HEK293 (cell line): ENCODE data around the gene IFT80.
"Not testable (repeated sequence)": the region's sequence is repeated elsewhere in the genome, so short reads cannot be mapped to it uniquely, and the experiment has no call there.

ENCODE experiments used
- CTCF ChIA-PET: fragments of 350-600 bp; formaldehyde crosslinking; extraction: SDS; loops from one replicate; lab custom pipeline; 2021; ENCODE audit warnings: antibody characterized with exemption; lab: Yijun Ruan, JAX
- POLR2A ChIA-PET: fragments of 300-600 bp; formaldehyde crosslinking; extraction: SDS; loops from one replicate; lab custom pipeline; 2020; ENCODE audit warnings: antibody characterized with exemption, inconsistent platforms; lab: Yijun Ruan, JAX
- H3K27ac ChIP-seq: fragments of 200-500 bp; sonication (Bioruptor generic); 2 replicates; pipeline ENCODE4 v1.5.1; 2014; ENCODE audit warnings: low read depth, low read length, control low read depth, inconsistent platforms; ENCODE audit errors: extremely low read depth
- H3K36me3 ChIP-seq, 2 experiments: fragments of 200-500 bp in 1 of 2; sonication (Bioruptor generic) in 1 of 2; 1 replicate in 1 of 2; 2 replicates in 1 of 2; pipeline ENCODE4 v1.5.1; 2014 to 2017; ENCODE audit warnings: inconsistent platforms in 2 of 2, low read length in 2 of 2; ENCODE audit not compliant: control insufficient read depth in 2 of 2, insufficient read depth in 1 of 2
- H3K4me1 ChIP-seq: fragments of 200-500 bp; sonication (Bioruptor generic); 2 replicates; pipeline ENCODE4 v1.5.1; 2014; ENCODE audit warnings: mild to moderate bottlenecking, low read length, inconsistent platforms; ENCODE audit not compliant: control insufficient read depth, insufficient read depth
- H3K4me3 ChIP-seq: 2 replicates; pipeline ENCODE4 v1.5.1; 2011; ENCODE audit warnings: low read depth, mild to moderate bottlenecking, control low read depth, low read length, moderate library complexity
- H3K9me3 ChIP-seq: fragments of 200-500 bp; sonication (Bioruptor generic); 2 replicates; pipeline ENCODE4 v1.5.1; 2014; ENCODE audit warnings: low read depth, low read length, inconsistent platforms; ENCODE audit not compliant: control insufficient read depth, insufficient read depth
- KLF17 ChIP-seq: fragments of 450-650 bp; formaldehyde crosslinking; IDR thresholded peaks from 2 replicates; pipeline ENCODE4 v1.5.1; 2016; ENCODE audit warnings: missing biosample characterization, missing genetic modification characterization
- MEIS1 ChIP-seq: sonication (generic); formaldehyde crosslinking; IDR thresholded peaks from 2 replicates; pipeline ENCODE4 v1.8.1; 2022; ENCODE audit warnings: missing genetic modification reagents, mild to moderate bottlenecking, borderline replicate concordance
- RBAK ChIP-seq: fragments of 450-650 bp; formaldehyde crosslinking; IDR thresholded peaks from 2 replicates; pipeline ENCODE4 v1.5.1; 2016; ENCODE audit warnings: missing biosample characterization, missing genetic modification characterization
- SCRT1 ChIP-seq: fragments of 450-650 bp; formaldehyde crosslinking; IDR thresholded peaks from 2 replicates; pipeline ENCODE4 v1.5.1; 2016; ENCODE audit warnings: missing biosample characterization, missing genetic modification characterization, borderline replicate concordance
- TCF7L2 ChIP-seq: IDR thresholded peaks from 2 replicates; pipeline ENCODE4 v1.6.1; 2011; ENCODE audit warnings: low read depth, mild to moderate bottlenecking, inconsistent platforms, low read length, moderate library complexity, borderline replicate concordance
- TSHZ1 ChIP-seq: fragments of 450-650 bp; formaldehyde crosslinking; IDR thresholded peaks from 2 replicates; pipeline ENCODE4 v1.5.1; 2016; ENCODE audit warnings: missing biosample characterization, missing genetic modification characterization, borderline replicate concordance
- ZFP3 ChIP-seq: fragments of 450-650 bp; formaldehyde crosslinking; IDR thresholded peaks from 2 replicates; pipeline ENCODE4 v1.5.1; 2016; ENCODE audit warnings: low read depth, missing biosample characterization, missing genetic modification characterization
- ZNF157 ChIP-seq: fragments of 450-650 bp; formaldehyde crosslinking; IDR thresholded peaks from 2 replicates; pipeline ENCODE4 v1.5.1; 2016; ENCODE audit warnings: missing biosample characterization, missing genetic modification characterization
- ZNF26 ChIP-seq: fragments of 450-650 bp; formaldehyde crosslinking; IDR thresholded peaks from 2 replicates; pipeline ENCODE4 v1.5.1; 2016; ENCODE audit warnings: missing biosample characterization, missing genetic modification characterization
- ZNF354C ChIP-seq: fragments of 450-650 bp; formaldehyde crosslinking; IDR thresholded peaks from 2 replicates; pipeline ENCODE4 v1.5.1; 2016; ENCODE audit warnings: missing biosample characterization, missing genetic modification characterization, low read depth, borderline replicate concordance
- ZNF398 ChIP-seq: fragments of 450-650 bp; formaldehyde crosslinking; IDR thresholded peaks from 2 replicates; pipeline ENCODE4 v1.5.1; 2017; ENCODE audit warnings: missing biosample characterization, missing genetic modification characterization
- ZNF549 ChIP-seq: fragments of 450-650 bp; IDR thresholded peaks from 2 replicates; pipeline ENCODE4 v1.5.1; 2018; ENCODE audit warnings: missing biosample characterization, missing genetic modification characterization, mild to moderate bottlenecking, inconsistent platforms, moderate library complexity
- ZNF585B ChIP-seq: fragments of 450-650 bp; formaldehyde crosslinking; IDR thresholded peaks from 2 replicates; pipeline ENCODE4 v1.5.1; 2016; ENCODE audit warnings: missing biosample characterization, missing genetic modification characterization
- ZNF677 ChIP-seq: fragments of 450-650 bp; IDR thresholded peaks from 2 replicates; pipeline ENCODE4 v1.5.0; 2018; ENCODE audit warnings: missing biosample characterization, mild to moderate bottlenecking, missing genetic modification characterization, moderate library complexity
- ZNF76 ChIP-seq: fragments of 450-650 bp; formaldehyde crosslinking; IDR thresholded peaks from 2 replicates; pipeline ENCODE4; 2016; ENCODE audit warnings: low read depth, missing biosample characterization, missing genetic modification characterization, borderline replicate concordance
- ZNF776 ChIP-seq: fragments of 450-650 bp; formaldehyde crosslinking; IDR thresholded peaks from 2 replicates; pipeline ENCODE4 v1.5.0; 2017; ENCODE audit warnings: missing biosample characterization, missing genetic modification characterization, borderline replicate concordance

IFT80 gene

GRCh38 chr3:160365869-160366522 lies 33.0 kb downstream of the IFT80 start:
- CTCF ChIA-PET = no interaction called here
- TF ChIP-seq ZNF26 (tag by site-specific recombination) = no peak
- TF ChIP-seq ZNF677 (tag by site-specific recombination) = no peak
- TF ChIP-seq SCRT1 (tag by site-specific recombination) = no peak
- no peak for TF ChIP-seq ZNF776 (tag by site-specific recombination)
- no peak for TF ChIP-seq KLF17 (tag by site-specific recombination)
- TF ChIP-seq ZNF549 (tag by site-specific recombination) = no peak
- TF ChIP-seq ZNF398 (tag by site-specific recombination) = no peak
- no peak for TF ChIP-seq TSHZ1 (tag by site-specific recombination)
- no peak for TF ChIP-seq RBAK (tag by site-specific recombination)
- TF ChIP-seq ZNF157 = no peak
- no peak for TF ChIP-seq ZFP3 (tag by site-specific recombination)
- Histone ChIP-seq H3K9me3 (no peaks in the 10 kb centered on the region), H3K4me3 (no peak overlapping the region), H3K4me1 (no peaks in the 10 kb centered on the region), H3K27ac (no peak overlapping the region), H3K36me3 (peaks cover 0 to 11% of the 10 kb centered on the region in 2 experiments; a peak in 1 of 3 replicates)
- POLR2A ChIA-PET = no interaction called here

- H3K4me1 ChIP-seq, H3K27ac ChIP-seq, H3K36me3 ChIP-seq, H3K9me3 ChIP-seq, POLR2A ChIA-PET, H3K4me3 ChIP-seq: not testable (repeated sequence)
- CTCF ChIA-PET = interaction anchor here (0.6 kb wide), 2 partner anchors 20 to 50 kb away, joined by 5 to 6 read pairs; no protein-coding TSS in a partner anchor
Observed at GRCh38 chr3:160362896-160363295, 36.1 kb downstream of the IFT80 start.

- POLR2A ChIA-PET = no interaction called here
- TF ChIP-seq ZNF354C = no peak
- no peak for TF ChIP-seq ZNF585B (tag by site-specific recombination)
- TF ChIP-seq MEIS1 = no peak
- TF ChIP-seq ZNF76 (tag by site-specific recombination) = no peak
- TF ChIP-seq TCF7L2 = no peak
- H3K36me3 ChIP-seq = peaks cover 0 to 13% of the 10 kb centered on the region in 2 experiments; a peak in 1 of 3 replicates
- H3K4me1 ChIP-seq = no peaks in the 10 kb centered on the region
- no peaks in the 10 kb centered on the region for H3K9me3 ChIP-seq
- no peak overlapping the region for H3K4me3 ChIP-seq
- CTCF ChIA-PET = no interaction called here
- H3K27ac ChIP-seq = no peak overlapping the region
Observed at GRCh38 chr3:160355826-160356225, 43.2 kb downstream of the IFT80 start.
